Progenitor cell of endocrine pancreas (in vitro differentiated cells): ENCODE measurements around the gene MEF2A. TPM values are rescaled to one million over a fixed set of nuclear protein-coding genes. Genes with fewer than 3 reads are reported as not detected.

Experiments used
- DNase-seq: peaks from one replicate; pipeline ENCODE4 v3.0.0; 2021; ENCODE audit warnings: low spot score; ENCODE audit not compliant: unreplicated experiment
- H3K27ac Mint-ChIP-seq: 2 replicates; pipeline ENCODE4 v1.8.0; 2021; ENCODE audit warnings: mild to moderate bottlenecking, moderate library complexity, mixed read lengths
- H3K27me3 Mint-ChIP-seq: 2 replicates; pipeline ENCODE4 v1.8.0; 2021; ENCODE audit warnings: mixed read lengths
- H3K36me3 Mint-ChIP-seq: 2 replicates; pipeline ENCODE4 v1.8.0; 2022; ENCODE audit warnings: mixed read lengths; ENCODE audit not compliant: insufficient read depth
- H3K4me1 Mint-ChIP-seq: 2 replicates; pipeline ENCODE4 v1.8.0; 2021; ENCODE audit warnings: low read depth, mixed read lengths
- H3K4me3 Mint-ChIP-seq: 2 replicates; pipeline ENCODE4 v1.8.0; 2021; ENCODE audit warnings: low read depth, mild to moderate bottlenecking, moderate library complexity, mixed read lengths
- H3K9me3 Mint-ChIP-seq: 2 replicates; pipeline ENCODE4 v1.8.0; 2021; ENCODE audit warnings: low read depth, mixed read lengths
- total RNA-seq: library from RNA; stranded (reverse); gene quantifications from 2 replicates; pipeline ENCODE4 v1.2.1, GENCODE V29; 2021
- TF ChIP-seq, protein P1 (sequence below): fragments of 200-600 bp; sonication (generic); IDR thresholded peaks from one replicate; pipeline ENCODE4 v1.5.0; 2021; ENCODE audit warnings: antibody characterized with exemption, mild to moderate bottlenecking; ENCODE audit not compliant: unreplicated experiment

Gene MEF2A
- total RNA-seq, 1 donor from 2014 or later, result 36.2 TPM

DNA sequence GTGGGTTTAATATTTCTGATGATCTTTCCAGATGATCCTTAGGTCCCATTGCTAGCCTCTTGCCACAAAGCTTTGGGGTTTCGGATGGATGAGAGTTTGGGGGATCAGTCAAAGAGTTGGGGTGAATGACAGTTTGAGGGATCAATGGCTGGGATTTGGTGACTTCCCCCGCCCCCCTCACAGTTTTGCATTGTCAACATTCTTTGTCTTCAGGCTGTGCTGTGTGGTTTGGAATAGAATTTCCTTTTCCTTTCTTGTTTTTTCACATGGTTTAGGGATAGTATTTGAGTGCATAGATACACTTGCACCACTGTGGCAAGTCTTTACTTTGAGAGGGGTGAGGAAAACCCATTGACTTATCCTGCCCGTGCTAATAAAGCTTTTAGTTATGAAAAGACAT lies 14.3 kb downstream of the MEF2A start:
- Mint-ChIP-seq H3K27me3 (no peaks in the 10 kb centered on the region), H3K9me3 (peaks cover 11% of the 10 kb centered on the region), H3K27ac (no peak overlapping the region), H3K4me3 (no peak overlapping the region), H3K36me3 (peaks cover 13% of the 10 kb centered on the region), H3K4me1 (peaks cover 24% of the 10 kb centered on the region)
- TF ChIP-seq, protein P1, sequence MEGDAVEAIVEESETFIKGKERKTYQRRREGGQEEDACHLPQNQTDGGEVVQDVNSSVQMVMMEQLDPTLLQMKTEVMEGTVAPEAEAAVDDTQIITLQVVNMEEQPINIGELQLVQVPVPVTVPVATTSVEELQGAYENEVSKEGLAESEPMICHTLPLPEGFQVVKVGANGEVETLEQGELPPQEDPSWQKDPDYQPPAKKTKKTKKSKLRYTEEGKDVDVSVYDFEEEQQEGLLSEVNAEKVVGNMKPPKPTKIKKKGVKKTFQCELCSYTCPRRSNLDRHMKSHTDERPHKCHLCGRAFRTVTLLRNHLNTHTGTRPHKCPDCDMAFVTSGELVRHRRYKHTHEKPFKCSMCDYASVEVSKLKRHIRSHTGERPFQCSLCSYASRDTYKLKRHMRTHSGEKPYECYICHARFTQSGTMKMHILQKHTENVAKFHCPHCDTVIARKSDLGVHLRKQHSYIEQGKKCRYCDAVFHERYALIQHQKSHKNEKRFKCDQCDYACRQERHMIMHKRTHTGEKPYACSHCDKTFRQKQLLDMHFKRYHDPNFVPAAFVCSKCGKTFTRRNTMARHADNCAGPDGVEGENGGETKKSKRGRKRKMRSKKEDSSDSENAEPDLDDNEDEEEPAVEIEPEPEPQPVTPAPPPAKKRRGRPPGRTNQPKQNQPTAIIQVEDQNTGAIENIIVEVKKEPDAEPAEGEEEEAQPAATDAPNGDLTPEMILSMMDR, result no peak
- no peak for DNase-seq

DNA sequence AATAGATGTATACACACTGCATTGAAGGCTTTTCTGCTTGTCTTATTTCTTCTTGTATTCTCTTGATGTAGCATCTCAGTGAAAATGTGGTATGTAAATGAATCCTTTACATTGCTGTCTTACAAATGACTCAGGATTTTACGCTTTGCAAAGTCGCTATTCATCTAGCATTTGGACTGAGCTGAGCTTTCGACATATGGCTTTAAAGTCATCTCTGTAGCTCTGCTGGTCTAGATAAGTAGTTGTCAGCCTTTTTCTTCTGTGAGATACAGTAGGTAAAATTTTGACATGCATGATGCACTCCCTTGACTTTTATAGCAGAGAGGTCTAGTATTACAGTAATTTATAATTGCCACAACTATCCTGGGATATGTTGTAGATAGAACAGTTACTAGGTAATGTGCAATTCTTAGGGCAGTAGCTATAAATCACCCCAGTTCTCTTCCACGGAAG lies 16.8 kb downstream of the MEF2A start:
- H3K27ac Mint-ChIP-seq, result no peak overlapping the region
- H3K36me3 Mint-ChIP-seq, result peaks cover 23% of the 10 kb centered on the region
- H3K9me3 Mint-ChIP-seq, result peaks cover 27% of the 10 kb centered on the region
- peaks cover 24% of the 10 kb centered on the region for H3K4me1 Mint-ChIP-seq
- no peak for DNase-seq
- TF ChIP-seq, protein P1, result no peak
- H3K4me3 Mint-ChIP-seq, result no peak overlapping the region
- no peaks in the 10 kb centered on the region for H3K27me3 Mint-ChIP-seq

DNA sequence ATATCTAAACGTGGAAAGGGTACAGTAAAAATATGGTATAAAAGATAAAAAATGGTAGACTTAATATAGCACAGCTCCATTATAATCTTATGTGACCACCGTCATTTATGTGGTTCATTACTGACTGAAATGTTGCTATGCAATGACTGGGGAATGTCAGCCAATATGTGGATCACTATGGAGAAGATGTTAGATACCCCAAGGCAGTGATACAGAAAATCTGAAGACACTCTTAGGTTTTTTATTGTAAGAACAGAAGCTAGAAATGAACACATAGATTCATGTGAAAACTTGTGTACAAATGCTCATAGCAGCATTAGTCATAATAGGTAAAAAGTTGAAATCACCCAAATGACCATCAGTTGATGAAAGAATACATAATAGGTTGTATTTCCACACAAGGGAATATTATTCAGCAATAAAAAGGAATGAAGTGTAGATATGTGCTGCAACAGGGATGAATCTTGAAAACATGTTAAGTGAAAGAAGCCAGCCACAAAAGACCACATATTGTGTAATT lies 18.4 kb downstream of the MEF2A start:
- DNase-seq, result no peak
- Mint-ChIP-seq H3K4me1 (peaks cover 10% of the 10 kb centered on the region), H3K27me3 (no peaks in the 10 kb centered on the region), H3K4me3 (no peak overlapping the region), H3K9me3 (peaks cover 36% of the 10 kb centered on the region), H3K36me3 (peaks cover 28% of the 10 kb centered on the region), H3K27ac (no peak overlapping the region)
- TF ChIP-seq, protein P1, result no peak

DNA sequence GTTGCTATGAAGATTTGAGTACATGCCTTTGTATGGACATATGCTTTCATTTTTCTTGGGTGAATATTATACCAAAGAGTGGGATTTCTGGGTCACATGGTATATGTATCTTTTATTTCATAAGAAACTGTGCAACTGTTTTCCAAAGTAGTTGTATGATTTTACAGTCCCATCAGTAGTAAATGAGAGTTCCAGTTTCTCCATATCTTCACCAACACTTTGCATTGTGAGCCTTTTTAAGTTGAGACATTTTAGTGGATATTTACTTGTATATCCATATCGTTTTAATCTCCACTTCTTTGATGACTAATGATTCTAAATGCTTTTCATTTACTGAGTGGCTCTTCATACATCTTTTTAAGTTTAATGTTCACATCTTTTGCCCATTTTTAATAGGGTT lies 20.3 kb downstream of the MEF2A start:
- Mint-ChIP-seq H3K27me3 (no peaks in the 10 kb centered on the region), H3K9me3 (peaks cover 36% of the 10 kb centered on the region), H3K27ac (no peak overlapping the region), H3K36me3 (peaks cover 29% of the 10 kb centered on the region), H3K4me3 (no peak overlapping the region), H3K4me1 (peaks cover 4% of the 10 kb centered on the region)
- TF ChIP-seq, protein P1, result no peak
- DNase-seq, result no peak

DNA sequence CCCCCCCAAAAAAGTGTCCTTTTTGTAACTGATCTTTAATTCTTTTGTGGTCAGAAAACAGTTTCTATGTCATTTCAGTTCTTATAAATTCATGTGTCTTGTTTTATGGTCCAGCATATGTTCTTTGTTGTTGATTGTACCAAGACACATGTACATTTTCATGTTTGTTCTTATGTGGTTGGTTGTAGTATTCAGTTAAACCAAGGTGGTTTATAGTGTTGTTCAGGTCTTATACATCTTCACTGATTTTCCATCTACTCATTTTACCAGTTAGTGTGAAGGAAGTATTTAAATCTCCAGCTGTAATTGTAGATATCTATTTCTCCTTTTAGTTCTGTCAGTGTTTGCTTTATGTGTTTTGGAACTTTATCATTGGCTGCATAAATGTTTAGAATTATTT lies 24.0 kb downstream of the MEF2A start:
- Mint-ChIP-seq H3K4me1 (peaks cover 3% of the 10 kb centered on the region), H3K36me3 (peaks cover 35% of the 10 kb centered on the region), H3K9me3 (peaks cover 38% of the 10 kb centered on the region), H3K4me3 (no peak overlapping the region), H3K27me3 (no peaks in the 10 kb centered on the region), H3K27ac (no peak overlapping the region)
- DNase-seq, result no peak
- TF ChIP-seq, protein P1, result no peak
